GM12892 (cell line): ENCODE measurements around the gene PLEKHG3.

Experiments
- POLR2A ChIP-seq: IDR thresholded peaks from 2 replicates; pipeline ENCODE4 v1.6.1; 2011; ENCODE audit warnings: low read depth, low read length, control low read depth
- POLR2AphosphoS5 ChIP-seq: IDR thresholded peaks from 2 replicates; pipeline ENCODE4 v1.6.1; 2011; ENCODE audit warnings: low read depth, low read length, control low read depth

GRCh38 chr14:64788706-64789105 lies 84.5 kb downstream of the PLEKHG3 start:
- TF ChIP-seq POLR2A: no peak
- no peak for TF ChIP-seq POLR2AphosphoS5
